Measurements from ENCODE around the gene NTMT1. TPM values are rescaled to one million over a fixed set of nuclear protein-coding genes. Genes with fewer than 3 reads are reported as not detected.

The NTMT1 gene
- total RNA-seq, 2 donors from 2014 or later: 39.6 to 49.1 TPM

GRCh38 chr9:129655154-129655553 lies 29.2 kb downstream of the NTMT1 start:
- H3K4me3 Mint-ChIP-seq: no peak overlapping the region
- peaks cover 28% of the 10 kb centered on the region for H3K27me3 Mint-ChIP-seq (ENCODE audit: insufficient read depth)
- no peak for DNase-seq
- peaks cover 9% of the 10 kb centered on the region for H3K4me1 Mint-ChIP-seq
- Histone ChIP-seq H3K36me3 (ENCODE audit: control insufficient read depth, insufficient read depth, low read length) (no peaks in the 10 kb centered on the region), H3K4me3 (ENCODE audit: low read length) (no peak overlapping the region), H3K9ac (ENCODE audit: extremely low read depth, low read length, poor library complexity, severe bottlenecking) (no peak overlapping the region), H3K27ac (ENCODE audit: low read depth, low read length) (no peak overlapping the region), H3K27me3 (ENCODE audit: control insufficient read depth, insufficient read depth, low read length, poor library complexity, severe bottlenecking) (no peaks in the 10 kb centered on the region), H3K4me1 (ENCODE audit: control insufficient read depth, insufficient read depth, low read length) (no peaks in the 10 kb centered on the region), H3K9me3 (ENCODE audit: control insufficient read depth, low read length) (no peaks in the 10 kb centered on the region)
- TF ChIP-seq, protein P1, sequence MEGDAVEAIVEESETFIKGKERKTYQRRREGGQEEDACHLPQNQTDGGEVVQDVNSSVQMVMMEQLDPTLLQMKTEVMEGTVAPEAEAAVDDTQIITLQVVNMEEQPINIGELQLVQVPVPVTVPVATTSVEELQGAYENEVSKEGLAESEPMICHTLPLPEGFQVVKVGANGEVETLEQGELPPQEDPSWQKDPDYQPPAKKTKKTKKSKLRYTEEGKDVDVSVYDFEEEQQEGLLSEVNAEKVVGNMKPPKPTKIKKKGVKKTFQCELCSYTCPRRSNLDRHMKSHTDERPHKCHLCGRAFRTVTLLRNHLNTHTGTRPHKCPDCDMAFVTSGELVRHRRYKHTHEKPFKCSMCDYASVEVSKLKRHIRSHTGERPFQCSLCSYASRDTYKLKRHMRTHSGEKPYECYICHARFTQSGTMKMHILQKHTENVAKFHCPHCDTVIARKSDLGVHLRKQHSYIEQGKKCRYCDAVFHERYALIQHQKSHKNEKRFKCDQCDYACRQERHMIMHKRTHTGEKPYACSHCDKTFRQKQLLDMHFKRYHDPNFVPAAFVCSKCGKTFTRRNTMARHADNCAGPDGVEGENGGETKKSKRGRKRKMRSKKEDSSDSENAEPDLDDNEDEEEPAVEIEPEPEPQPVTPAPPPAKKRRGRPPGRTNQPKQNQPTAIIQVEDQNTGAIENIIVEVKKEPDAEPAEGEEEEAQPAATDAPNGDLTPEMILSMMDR (conservative IDR thresholded peaks at IDR 0.05): no peak
- H3K9me3 Mint-ChIP-seq: no peaks in the 10 kb centered on the region
- WGBS, 2 experiments (ENCODE audit: insufficient coverage in 1 of 2, insufficient read length in 1 of 2): 90 to 97% methylated on average over 2 to 7 of the region's 7 CpGs
- H3K27ac Mint-ChIP-seq: no peak overlapping the region
- no peaks in the 10 kb centered on the region for H3K36me3 Mint-ChIP-seq (ENCODE audit: low read depth)

DNA sequence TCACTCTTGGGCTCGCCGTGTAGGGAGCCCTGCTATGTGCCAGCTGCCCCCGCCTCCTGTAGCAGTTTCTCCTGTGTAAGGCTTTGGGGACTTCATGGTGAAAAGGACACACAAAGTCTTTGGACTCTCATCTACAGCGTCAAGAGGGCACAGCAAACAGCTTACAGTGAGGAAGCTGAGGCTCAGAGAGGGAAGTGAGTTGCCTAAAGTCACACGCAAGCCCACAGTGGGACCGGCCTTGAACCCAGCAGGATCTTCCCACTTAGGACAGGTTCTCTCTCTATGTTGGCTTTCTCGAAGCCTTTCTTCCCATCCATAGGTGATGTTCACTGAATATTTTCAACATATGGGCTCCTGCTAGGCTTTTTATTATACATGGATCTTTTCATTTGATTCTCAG lies 29.7 kb downstream of the NTMT1 start:
- H3K27me3 Mint-ChIP-seq (ENCODE audit: insufficient read depth): peaks cover 31% of the 10 kb centered on the region
- peaks cover 9% of the 10 kb centered on the region for H3K4me1 Mint-ChIP-seq
- Histone ChIP-seq H3K4me1 (ENCODE audit: control insufficient read depth, insufficient read depth, low read length) (no peaks in the 10 kb centered on the region), H3K27me3 (ENCODE audit: control insufficient read depth, insufficient read depth, low read length, poor library complexity, severe bottlenecking) (peaks cover under 1% of the 10 kb centered on the region), H3K4me3 (ENCODE audit: low read length) (no peak overlapping the region), H3K27ac (ENCODE audit: low read depth, low read length) (no peak overlapping the region), H3K9me3 (ENCODE audit: control insufficient read depth, low read length) (no peaks in the 10 kb centered on the region), H3K36me3 (ENCODE audit: control insufficient read depth, insufficient read depth, low read length) (no peaks in the 10 kb centered on the region), H3K9ac (ENCODE audit: extremely low read depth, low read length, poor library complexity, severe bottlenecking) (no peak overlapping the region)
- H3K36me3 Mint-ChIP-seq (ENCODE audit: low read depth): no peaks in the 10 kb centered on the region
- DNase-seq: no peak
- WGBS, 2 experiments (ENCODE audit: insufficient coverage in 1 of 2, insufficient read length in 1 of 2): 84 to 95% methylated on average over 5 to 7 of the region's 7 CpGs
- no peaks in the 10 kb centered on the region for H3K9me3 Mint-ChIP-seq
- no peak overlapping the region for H3K4me3 Mint-ChIP-seq
- H3K27ac Mint-ChIP-seq: no peak overlapping the region
- TF ChIP-seq, protein P1 (conservative IDR thresholded peaks at IDR 0.05): no peak

GRCh38 chr9:129656795-129657390 lies 30.9 kb downstream of the NTMT1 start:
- no peak overlapping the region for H3K9ac ChIP-seq (ENCODE audit: extremely low read depth, low read length, poor library complexity, severe bottlenecking)
- H3K27ac ChIP-seq (ENCODE audit: low read depth, low read length): no peak overlapping the region
- DNase-seq: no peak
- 93 to 95% methylated on average over 9 to 12 of the region's 12 CpGs for WGBS, 2 experiments (ENCODE audit: insufficient coverage in 1 of 2, insufficient read length in 1 of 2)
- H3K27me3 ChIP-seq (ENCODE audit: control insufficient read depth, insufficient read depth, low read length, poor library complexity, severe bottlenecking): peaks cover 8% of the 10 kb centered on the region
- no peaks in the 10 kb centered on the region for H3K36me3 Mint-ChIP-seq (ENCODE audit: low read depth)
- H3K9me3 Mint-ChIP-seq: no peaks in the 10 kb centered on the region
- no peaks in the 10 kb centered on the region for H3K36me3 ChIP-seq (ENCODE audit: control insufficient read depth, insufficient read depth, low read length)
- no peak overlapping the region for H3K27ac Mint-ChIP-seq
- H3K27me3 Mint-ChIP-seq (ENCODE audit: insufficient read depth): peaks cover 34% of the 10 kb centered on the region
- TF ChIP-seq, protein P1 (conservative IDR thresholded peaks at IDR 0.05): no peak
- H3K4me1 Mint-ChIP-seq: peaks cover 9% of the 10 kb centered on the region
- no peaks in the 10 kb centered on the region for H3K9me3 ChIP-seq (ENCODE audit: control insufficient read depth, low read length)
- no peak overlapping the region for H3K4me3 ChIP-seq (ENCODE audit: low read length)
- no peak overlapping the region for H3K4me3 Mint-ChIP-seq
- no peaks in the 10 kb centered on the region for H3K4me1 ChIP-seq (ENCODE audit: control insufficient read depth, insufficient read depth, low read length)
